K562 (cell line): Measurements from ENCODE around the gene ARHGAP4. TPM values are rescaled to one million over a fixed set of nuclear protein-coding genes. Genes with fewer than 3 reads are reported as not detected.
A peak's percentile ranks its signal among the peaks of the same experiment; 100 is the strongest.

Experiments
- ATAC-seq: fragments of 200-7000 bp; cut with Tn5 transposase; 3 replicates; pipeline ENCODE4 v1.9.1; 2020; ENCODE audit warnings: moderate library complexity
- BruUV-seq: library from RNA; stranded (reverse); fragments of 400-500 nt; replicated peaks from 2 replicates; lab custom pipeline; 2021; lab: Mats Ljungman, UMichigan
- CTCF ChIA-PET: fragments of 300-600 bp; formaldehyde crosslinking; extraction: SDS; loops from one replicate; lab custom pipeline; 2021; ENCODE audit warnings: low intra/inter-chr PET ratio; lab: Yijun Ruan, JAX
- POLR2A ChIA-PET: fragments of 300-600, 350-650 bp; sonication (Branson Sonifier 250); formaldehyde crosslinking; extraction: SDS; loops from one replicate; lab custom pipeline; 2021; ENCODE audit warnings: antibody characterized with exemption, inconsistent platforms; lab: Yijun Ruan, JAX
- DNase-seq, 4 experiments: peaks; one replicate each; pipeline versions ENCODE4 v3.0.0 to v3.0.0-alpha.2; 2011 to 2018; ENCODE audit warnings: low spot score in 3 of 4, mixed read lengths in 3 of 4; ENCODE audit errors: extremely low read depth in 1 of 4
- FAIRE-seq: peaks from 2 replicates; lab custom pipeline; 2011; peaks lifted over from hg19 to GRCh38; lab: Jason Lieb, UNC
- H2AFZ ChIP-seq: 2 replicates; pipeline ENCODE4 v1.6.0; 2011; ENCODE audit warnings: low read depth, low read length, control low read depth, inconsistent platforms
- H3K27ac ChIP-seq: fragments of 200-600 bp; 3 replicates; pipeline ENCODE4 v1.8.0; 2011; ENCODE audit warnings: low read depth, mild to moderate bottlenecking, control low read depth, inconsistent platforms, low read length, moderate library complexity, mixed read lengths; ENCODE audit errors: extremely low read depth
- H3K27me3 ChIP-seq, 2 experiments: fragments of 300-600 bp in 1 of 2; 2 replicates in 1 of 2; 3 replicates in 1 of 2; pipeline versions ENCODE4 v1.6.0 to v1.8.0; 2011; ENCODE audit warnings: inconsistent platforms in 2 of 2, low read length in 2 of 2, mild to moderate bottlenecking in 1 of 2, mixed read lengths in 1 of 2, moderate library complexity in 1 of 2; ENCODE audit not compliant: control insufficient read depth in 2 of 2, insufficient read depth in 2 of 2
- H3K36me3 ChIP-seq: fragments of 300-600 bp; 3 replicates; pipeline ENCODE4 v1.8.0; 2011; ENCODE audit warnings: mild to moderate bottlenecking, low read length, inconsistent platforms; ENCODE audit not compliant: control insufficient read depth, insufficient read depth
- H3K4me1 ChIP-seq, 2 experiments: fragments of 200-600 bp in 1 of 2; replicated peaks in 1 of 2; 2 replicates in 1 of 2; 3 replicates in 1 of 2; pipeline versions ENCODE4 v1.5.1 to v1.8.0; 2011; ENCODE audit warnings: inconsistent platforms in 2 of 2, low read length in 2 of 2, mild to moderate bottlenecking in 1 of 2, mixed read lengths in 1 of 2, moderate library complexity in 1 of 2; ENCODE audit not compliant: control insufficient read depth in 2 of 2, insufficient read depth in 2 of 2
- H3K4me2 ChIP-seq: 2 replicates; pipeline ENCODE4 v1.6.1; 2011; ENCODE audit warnings: low read length, control low read depth, inconsistent platforms, mixed read lengths; ENCODE audit not compliant: insufficient read depth
- H3K4me3 ChIP-seq: fragments of 200-600 bp; sonication (generic), shearing (Covaris generic); 2 replicates; pipeline ENCODE4 v1.5.1; 2016; ENCODE audit warnings: control low read depth, inconsistent platforms
- H3K79me2 ChIP-seq: fragments of 200-600 bp; 3 replicates; pipeline ENCODE4 v1.8.0; 2011; ENCODE audit warnings: low read length, inconsistent platforms; ENCODE audit not compliant: control insufficient read depth, insufficient read depth
- H3K9ac ChIP-seq, 2 experiments: 2 replicates each; pipeline versions ENCODE4 v1.6.0 to v1.6.1; 2011; ENCODE audit warnings: low read depth in 2 of 2, low read length in 2 of 2, control low read depth in 1 of 2, inconsistent platforms in 1 of 2, mild to moderate bottlenecking in 1 of 2, mixed read lengths in 1 of 2; ENCODE audit not compliant: insufficient read depth in 1 of 2
- H3K9me1 ChIP-seq: one replicate; pipeline ENCODE4 v1.6.0; 2011; ENCODE audit warnings: inconsistent platforms, mild to moderate bottlenecking, low read length, moderate library complexity; ENCODE audit not compliant: control insufficient read depth, insufficient read depth
- H3K9me3 ChIP-seq: replicated peaks from 2 replicates; pipeline ENCODE4 v1.5.1; 2011; ENCODE audit warnings: low read depth, low read length, inconsistent platforms; ENCODE audit not compliant: control insufficient read depth, insufficient read depth
- H4K20me1 ChIP-seq: replicated peaks from 2 replicates; pipeline ENCODE4 v1.6.1; 2011; ENCODE audit warnings: low read length, inconsistent platforms, mixed read lengths; ENCODE audit not compliant: control insufficient read depth, insufficient read depth
- C11orf30 ChIP-seq: fragments of 450-650 bp; IDR thresholded peaks from 2 replicates; pipeline ENCODE4 v1.6.1; 2016; ENCODE audit warnings: low read depth, mild to moderate bottlenecking
- FOXA1 ChIP-seq: fragments of 450-650 bp; IDR thresholded peaks from 2 replicates; pipeline ENCODE4 v1.6.1; 2016; ENCODE audit warnings: mild to moderate bottlenecking, borderline replicate concordance
- FOXK2 ChIP-seq, 2 experiments: fragments of 450-650 bp; IDR thresholded peaks in 1 of 2; conservative IDR thresholded peaks in 1 of 2; 2 replicates each; pipeline ENCODE4 v1.6.1; 2016; ENCODE audit warnings: low read depth in 2 of 2, mild to moderate bottlenecking in 1 of 2
- HCFC1 ChIP-seq: IDR thresholded peaks from 2 replicates; pipeline ENCODE4 v1.6.1; 2012; ENCODE audit warnings: low read depth, low read length, improper control_type of control experiment
- IRF2 ChIP-seq: sonication (generic); formaldehyde crosslinking; IDR thresholded peaks from 2 replicates; pipeline ENCODE4 v1.8.1; 2022; ENCODE audit warnings: mild to moderate bottlenecking, missing genetic modification reagents
- MAFF ChIP-seq: IDR thresholded peaks from 2 replicates; pipeline ENCODE4 v1.6.1; 2012; ENCODE audit warnings: low read length, improper control_type of control experiment
- MAFG ChIP-seq: fragments of 450-650 bp; conservative IDR thresholded peaks from 2 replicates; pipeline ENCODE4 v1.6.1; 2016; ENCODE audit warnings: missing genetic modification characterization, missing compliant biosample characterization
- NFATC3 ChIP-seq: fragments of 450-650 bp; IDR thresholded peaks from 2 replicates; pipeline ENCODE4 v1.6.1; 2017; ENCODE audit warnings: mild to moderate bottlenecking
- POLR2H ChIP-seq: IDR thresholded peaks from 2 replicates; pipeline ENCODE4 v1.6.1; 2016; ENCODE audit warnings: missing genetic modification characterization, low read depth, mild to moderate bottlenecking, control low read depth, missing compliant biosample characterization, moderate library complexity
- RAD21 ChIP-seq, 2 experiments: fragments of 250-450 bp in 1 of 2; fragments of 450-650 bp in 1 of 2; sonication (Bioruptor Pico) in 1 of 2; formaldehyde crosslinking in 1 of 2; IDR thresholded peaks in 1 of 2; conservative IDR thresholded peaks in 1 of 2; 2 replicates each; pipeline versions ENCODE4 v1.4.0 to v1.8.0; 2020 to 2022; ENCODE audit warnings: mild to moderate bottlenecking in 2 of 2, moderate library complexity in 1 of 2
- SMAD2 ChIP-seq: fragments of 150-350 bp; IDR thresholded peaks from 2 replicates; pipeline ENCODE4 v1.6.1; 2014; ENCODE audit warnings: low read depth, mild to moderate bottlenecking, low read length
- ZC3H8 ChIP-seq: fragments of 450-650 bp; IDR thresholded peaks from 2 replicates; pipeline ENCODE4 v1.6.1; 2017
- ZNF76 ChIP-seq: fragments of 250-450 bp; sonication (Bioruptor Pico); IDR thresholded peaks from 2 replicates; pipeline ENCODE4 v1.4.0; 2020; ENCODE audit warnings: mild to moderate bottlenecking, moderate library complexity, borderline replicate concordance
- ZNF77 ChIP-seq: fragments of 250-450 bp; sonication (Bioruptor Pico); IDR thresholded peaks from 2 replicates; pipeline ENCODE4 v1.5.0; 2020
- ZNF79 ChIP-seq: fragments of 250-450 bp; sonication (Bioruptor Pico); IDR thresholded peaks from 2 replicates; pipeline ENCODE4 v1.4.0; 2020; ENCODE audit warnings: low read depth, mild to moderate bottlenecking, moderate library complexity
- WGBS: fragments of 100-300 bp; shearing (Covaris generic); methylation state at CpG from one replicate; pipeline ENCODE4 v1.1.6; 2016; ENCODE audit warnings: low coverage, mixed read lengths; ENCODE audit not compliant: insufficient coverage; ENCODE audit errors: missing lambda C conversion rate; 5-methylcytosine and 5-hydroxymethylcytosine counted together
- in situ Hi-C: fragments of 300-500 bp; cut with MboI; formaldehyde crosslinking; loops from 4 replicates; pipeline ENCODE4 v1.15.0; 2018; ENCODE audit warnings: inconsistent platforms, mixed read lengths
- intact Hi-C: fragments of 100-400 bp; cut with micrococcal nuclease; formaldehyde crosslinking; loops from 2 replicates; pipeline ENCODE4 v1.14.2; 2022
- polyA plus RNA-seq, 8 experiments: library from polyadenylated mRNA; depleted of rRNA in 4 of 8; stranded (reverse) in 5 of 8; unstranded in 3 of 8; fragments of >200 nt; fragmentation: Nextera tagmentation in 2 of 8; fragmentation: Illumina TruSeq in 1 of 8; extraction: Ambion mirVana in 2 of 8; extraction: Trizol in 1 of 8; gene quantifications; 2 replicates each; pipeline versions ENCODE4 v1.2.1 to v1.2.3, GENCODE V29; 2011 to 2014; ENCODE audit warnings: inconsistent platforms in 1 of 8, missing spikeins in 1 of 8
- total RNA-seq, 7 experiments: library from RNA; depleted of rRNA in 6 of 7; stranded (reverse); fragments of >200 nt in 6 of 7; fragmentation: Illumina TruSeq in 2 of 7; extraction: Trizol in 2 of 7; gene quantifications; 2 replicates each; pipeline versions ENCODE4 v1.2.1 to v1.2.3, GENCODE V29; 2011 to 2021; ENCODE audit warnings: low replicate concordance in 1 of 7
- TF ChIP-seq, protein P1 (sequence below): fragments of 450-650 bp; formaldehyde crosslinking; conservative IDR thresholded peaks from 2 replicates; pipeline ENCODE4 v1.4.0; 2022; ENCODE audit warnings: mild to moderate bottlenecking, missing genetic modification characterization
- TF ChIP-seq, protein P2 (sequence below): sonication (generic); formaldehyde crosslinking; IDR thresholded peaks from 2 replicates; pipeline ENCODE4 v1.8.0; 2022; ENCODE audit warnings: missing genetic modification reagents, mild to moderate bottlenecking, borderline replicate concordance
- TF ChIP-seq, protein P3 (sequence below): fragments of 450-650 bp; IDR thresholded peaks from one replicate; pipeline ENCODE4 v1.6.1; 2018; ENCODE audit warnings: mild to moderate bottlenecking, moderate library complexity; ENCODE audit not compliant: partially characterized antibody

Gene ARHGAP4
- total and polyA plus RNA-seq, 9 of the 15 experiments (the other 6 are each of a cell fraction or from before 2014, with no cell fraction given) = 0.30 to 81.8 (median 13.5) TPM

DNA sequence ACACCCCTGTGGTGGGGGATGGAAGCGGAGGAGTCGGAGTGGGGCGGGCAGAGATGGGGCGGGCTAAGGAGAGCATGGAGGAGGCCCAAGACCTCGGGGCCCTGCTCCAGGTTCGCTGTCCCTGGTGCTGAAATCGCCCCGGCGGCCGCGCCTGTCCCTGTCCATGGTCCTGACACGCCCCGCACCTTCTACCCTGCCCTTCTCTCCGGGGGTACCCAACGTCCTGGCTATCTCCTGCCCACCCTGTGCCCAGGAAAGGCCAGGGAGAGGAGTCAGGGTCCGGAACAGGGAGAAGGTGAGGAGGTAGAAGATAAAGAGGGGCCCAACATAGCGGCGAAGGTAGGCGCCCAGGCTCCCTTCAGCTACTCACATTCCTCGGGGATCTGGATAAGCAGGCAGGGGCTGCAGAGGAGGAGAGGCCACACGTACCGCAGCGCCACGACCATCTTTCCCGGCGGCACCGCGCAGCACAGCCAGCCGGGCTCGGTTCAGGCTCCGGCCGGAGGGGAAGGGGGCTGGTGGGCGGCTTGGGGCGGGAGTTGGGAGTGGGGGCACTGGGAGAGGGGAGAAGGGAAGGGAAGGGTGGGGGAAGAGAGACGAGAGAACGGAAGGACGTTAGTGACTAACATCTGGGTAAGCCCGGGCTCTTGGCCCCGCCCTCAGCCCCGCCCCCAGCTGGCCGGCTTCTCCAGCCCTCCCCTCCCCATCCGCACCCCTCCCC, 50.5 kb downstream of the ARHGAP4 start:
- intact Hi-C loops (no loop called here), in situ Hi-C loops (no loop called here)
- Histone ChIP-seq H3K9me3 (no peaks in the 10 kb centered on the region), H3K4me1 (peaks cover 0 to 20% of the 10 kb centered on the region in 2 experiments; a peak in 2 of 5 replicates), H3K27ac (no peak overlapping the region), H2AFZ (no peak overlapping the region), H3K4me2 (no peak overlapping the region), H3K9ac (no peak overlapping the region), H3K4me3 (no peak overlapping the region), H3K79me2 (no peaks in the 10 kb centered on the region), H3K27me3 (peaks cover 0 to 44% of the 10 kb centered on the region in 2 experiments; a peak in 2 of 5 replicates), H3K36me3 (no peaks in the 10 kb centered on the region), H3K9me1 (no peaks in the 10 kb centered on the region), H4K20me1 (0 out of 2 replicates have a peak, but pooled peaks cover 8% of the 10 kb centered on the region)
- DNase-seq (peak; percentile 65 to 88 (median 84)), FAIRE-seq (no peak), ATAC-seq (peak; percentile 86)
- WGBS = under 1% methylated on average over 16 of the region's 42 CpGs
- CTCF ChIA-PET = no interaction called here
- BruUV-seq = no TSS peak
- POLR2A ChIA-PET = no interaction called here
- TF ChIP-seq RAD21 (CRISPR knock-in tag; conservative IDR thresholded peaks at IDR 0.05 in 1 of 2, IDR thresholded peaks at IDR 0.05 in 1 of 2) = no peak
- TF ChIP-seq C11orf30 = no peak
- TF ChIP-seq IRF2 (CRISPR knock-in tag) = peak; percentile 94
- no peak for TF ChIP-seq ZNF77 (CRISPR knock-in tag)
- no peak for TF ChIP-seq FOXK2 (conservative IDR thresholded peaks at IDR 0.05 in 1 of 2, IDR thresholded peaks at IDR 0.05 in 1 of 2; ENCODE audit: low read depth in 2 of 2)
- no peak for TF ChIP-seq MAFG (tag)
- TF ChIP-seq, protein P1, sequence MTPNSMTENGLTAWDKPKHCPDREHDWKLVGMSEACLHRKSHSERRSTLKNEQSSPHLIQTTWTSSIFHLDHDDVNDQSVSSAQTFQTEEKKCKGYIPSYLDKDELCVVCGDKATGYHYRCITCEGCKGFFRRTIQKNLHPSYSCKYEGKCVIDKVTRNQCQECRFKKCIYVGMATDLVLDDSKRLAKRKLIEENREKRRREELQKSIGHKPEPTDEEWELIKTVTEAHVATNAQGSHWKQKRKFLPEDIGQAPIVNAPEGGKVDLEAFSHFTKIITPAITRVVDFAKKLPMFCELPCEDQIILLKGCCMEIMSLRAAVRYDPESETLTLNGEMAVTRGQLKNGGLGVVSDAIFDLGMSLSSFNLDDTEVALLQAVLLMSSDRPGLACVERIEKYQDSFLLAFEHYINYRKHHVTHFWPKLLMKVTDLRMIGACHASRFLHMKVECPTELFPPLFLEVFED (CRISPR knock-in tag) = no peak
- TF ChIP-seq POLR2H (tag) = no peak
- peak; percentile 31; the same call in 1 of the 2 replicates for TF ChIP-seq HCFC1
- TF ChIP-seq, protein P2, sequence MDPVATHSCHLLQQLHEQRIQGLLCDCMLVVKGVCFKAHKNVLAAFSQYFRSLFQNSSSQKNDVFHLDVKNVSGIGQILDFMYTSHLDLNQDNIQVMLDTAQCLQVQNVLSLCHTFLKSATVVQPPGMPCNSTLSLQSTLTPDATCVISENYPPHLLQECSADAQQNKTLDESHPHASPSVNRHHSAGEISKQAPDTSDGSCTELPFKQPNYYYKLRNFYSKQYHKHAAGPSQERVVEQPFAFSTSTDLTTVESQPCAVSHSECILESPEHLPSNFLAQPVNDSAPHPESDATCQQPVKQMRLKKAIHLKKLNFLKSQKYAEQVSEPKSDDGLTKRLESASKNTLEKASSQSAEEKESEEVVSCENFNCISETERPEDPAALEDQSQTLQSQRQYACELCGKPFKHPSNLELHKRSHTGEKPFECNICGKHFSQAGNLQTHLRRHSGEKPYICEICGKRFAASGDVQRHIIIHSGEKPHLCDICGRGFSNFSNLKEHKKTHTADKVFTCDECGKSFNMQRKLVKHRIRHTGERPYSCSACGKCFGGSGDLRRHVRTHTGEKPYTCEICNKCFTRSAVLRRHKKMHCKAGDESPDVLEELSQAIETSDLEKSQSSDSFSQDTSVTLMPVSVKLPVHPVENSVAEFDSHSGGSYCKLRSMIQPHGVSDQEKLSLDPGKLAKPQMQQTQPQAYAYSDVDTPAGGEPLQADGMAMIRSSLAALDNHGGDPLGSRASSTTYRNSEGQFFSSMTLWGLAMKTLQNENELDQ (CRISPR knock-in tag) = peak; percentile 98
- TF ChIP-seq MAFF = no peak
- TF ChIP-seq, protein P3, sequence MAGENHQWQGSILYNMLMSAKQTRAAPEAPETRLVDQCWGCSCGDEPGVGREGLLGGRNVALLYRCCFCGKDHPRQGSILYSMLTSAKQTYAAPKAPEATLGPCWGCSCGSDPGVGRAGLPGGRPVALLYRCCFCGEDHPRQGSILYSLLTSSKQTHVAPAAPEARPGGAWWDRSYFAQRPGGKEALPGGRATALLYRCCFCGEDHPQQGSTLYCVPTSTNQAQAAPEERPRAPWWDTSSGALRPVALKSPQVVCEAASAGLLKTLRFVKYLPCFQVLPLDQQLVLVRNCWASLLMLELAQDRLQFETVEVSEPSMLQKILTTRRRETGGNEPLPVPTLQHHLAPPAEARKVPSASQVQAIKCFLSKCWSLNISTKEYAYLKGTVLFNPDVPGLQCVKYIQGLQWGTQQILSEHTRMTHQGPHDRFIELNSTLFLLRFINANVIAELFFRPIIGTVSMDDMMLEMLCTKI = no peak
- no peak for TF ChIP-seq ZC3H8
- no peak for TF ChIP-seq ZNF76 (CRISPR knock-in tag)
- no peak for TF ChIP-seq SMAD2
- no peak for TF ChIP-seq NFATC3
- no peak for TF ChIP-seq ZNF79
- TF ChIP-seq FOXA1 = no peak
